B cell (primary cell): ENCODE data around the gene TEDC1. TPM values are rescaled to one million over a fixed set of nuclear protein-coding genes. Genes with fewer than 3 reads are reported as not detected.

Source experiments
- ATAC-seq: fragments of 200-7000 bp; cut with Tn5 transposase; one replicate; pipeline ENCODE4 v1.10.0; 2021; ENCODE audit warnings: low read depth, mild to moderate bottlenecking, moderate number of reproducible peaks, moderate library complexity
- CTCF ChIA-PET: fragments of 350-600 bp; sonication (Branson Sonifier 250); formaldehyde crosslinking; loops from one replicate; lab custom pipeline; 2021; ENCODE audit warnings: antibody characterized with exemption, inconsistent platforms; lab: Charles Lee
- POLR2A ChIA-PET: fragments of 350-600 bp; sonication (Branson Sonifier 250); formaldehyde crosslinking; loops from one replicate; lab custom pipeline; 2021; ENCODE audit warnings: antibody characterized with exemption; lab: Charles Lee
- DNase-seq: peaks from one replicate; pipeline ENCODE4 v3.0.0; 2013
- H2AFZ ChIP-seq: 2 replicates; pipeline ENCODE4 v1.6.1; 2012; ENCODE audit warnings: mild to moderate bottlenecking, low read depth, low read length; ENCODE audit not compliant: insufficient read depth, poor library complexity, severe bottlenecking
- H3K27ac ChIP-seq, 2 donors: 1 replicate in 1 of 2; 2 replicates in 1 of 2; pipeline ENCODE4 v1.5.1; 2012 to 2013; ENCODE audit warnings: low read length in 2 of 2, mild to moderate bottlenecking in 2 of 2, moderate library complexity in 1 of 2
- H3K27me3 ChIP-seq, 4 experiments: fragments of 200-600 bp in 1 of 4; sonication (generic) in 1 of 4; replicated peaks in 1 of 4; 1 replicate in 2 of 4; 2 replicates in 2 of 4; pipeline versions ENCODE4 v1.6.1 to v1.7.0; 2013 to 2016; ENCODE audit warnings: low read length in 3 of 4, mild to moderate bottlenecking in 2 of 4, mixed read lengths in 1 of 4, moderate library complexity in 1 of 4; ENCODE audit not compliant: insufficient read depth in 4 of 4, control insufficient read depth in 3 of 4; ENCODE audit errors: control extremely low read depth in 1 of 4
- H3K36me3 ChIP-seq, 2 experiments: replicated peaks in 1 of 2; 1 replicate in 1 of 2; 2 replicates in 1 of 2; pipeline versions ENCODE4 v1.6.1 to v1.7.1; 2013; ENCODE audit warnings: low read length in 1 of 2; ENCODE audit not compliant: insufficient read depth in 2 of 2, control insufficient read depth in 1 of 2; ENCODE audit errors: control extremely low read depth in 1 of 2, extremely low read depth in 1 of 2
- H3K4me1 ChIP-seq, 2 donors: fragments of 200-600 bp in 1 of 2; sonication (generic) in 1 of 2; 1 replicate in 1 of 2; 2 replicates in 1 of 2; pipeline versions ENCODE4 v1.5.1 to v1.6.1; 2013 to 2017; ENCODE audit warnings: low read length in 2 of 2; ENCODE audit not compliant: control insufficient read depth in 2 of 2, insufficient read depth in 2 of 2
- H3K4me2 ChIP-seq: replicated peaks from 2 replicates; pipeline ENCODE3; 2012; ENCODE audit warnings: mild to moderate bottlenecking, low read depth, low read length; ENCODE audit not compliant: poor library complexity, severe bottlenecking
- H3K4me3 ChIP-seq, 5 experiments: fragments of 200-600 bp in 1 of 5; sonication (generic) in 1 of 5; 1 replicate in 3 of 5; 2 replicates in 2 of 5; pipeline versions ENCODE4 v1.5.1 to v1.7.0; 2011 to 2016; ENCODE audit warnings: low read length in 4 of 5, mild to moderate bottlenecking in 4 of 5, low read depth in 2 of 5, control low read depth in 1 of 5, moderate library complexity in 1 of 5; ENCODE audit not compliant: insufficient read depth in 1 of 5; ENCODE audit errors: control extremely low read depth in 1 of 5, extremely low read depth in 1 of 5
- H3K79me2 ChIP-seq: fragments of 200-600 bp; sonication (generic); one replicate; pipeline ENCODE4 v1.6.0; 2016; ENCODE audit warnings: low read length; ENCODE audit not compliant: control insufficient read depth, insufficient read depth
- H3K9ac ChIP-seq: fragments of 200-600 bp; sonication (generic); 2 replicates; pipeline ENCODE4 v1.6.1; 2017; ENCODE audit warnings: mild to moderate bottlenecking, low read length, moderate library complexity
- H3K9me3 ChIP-seq, 3 donors: one replicate each; pipeline versions ENCODE4 v1.6.1 to v1.7.1; 2013; ENCODE audit warnings: low read length in 2 of 3; ENCODE audit not compliant: control insufficient read depth in 2 of 3, insufficient read depth in 1 of 3; ENCODE audit errors: control extremely low read depth in 1 of 3
- H4K20me1 ChIP-seq: 2 replicates; pipeline ENCODE4 v1.6.0; 2012; ENCODE audit warnings: mild to moderate bottlenecking, low read length; ENCODE audit not compliant: insufficient read depth, control insufficient read depth, poor library complexity, severe bottlenecking
- H3K27ac Mint-ChIP-seq: one replicate; pipeline ENCODE4 v1.8.0; 2021; ENCODE audit warnings: mixed read lengths
- H3K27me3 Mint-ChIP-seq: one replicate; pipeline ENCODE4 v1.8.0; 2021; ENCODE audit warnings: mixed read lengths
- H3K4me1 Mint-ChIP-seq: one replicate; pipeline ENCODE4 v1.8.0; 2021; ENCODE audit warnings: mixed read lengths
- H3K4me3 Mint-ChIP-seq: one replicate; pipeline ENCODE4 v1.8.0; 2021; ENCODE audit warnings: mixed read lengths
- H3K9me3 Mint-ChIP-seq: one replicate; pipeline ENCODE4 v1.8.0; 2022; ENCODE audit warnings: mixed read lengths; ENCODE audit not compliant: insufficient read depth
- EZH2 ChIP-seq: IDR thresholded peaks from 2 replicates; pipeline ENCODE4 v1.6.1; 2012; ENCODE audit warnings: borderline replicate concordance, low read depth, mild to moderate bottlenecking, moderate library complexity, low read length; ENCODE audit not compliant: insufficient read depth, poor library complexity, severe bottlenecking
- WGBS: methylation state at CpG from one replicate; pipeline ENCODE4 v1.1.5; 2013; ENCODE audit warnings: missing lambda C conversion rate; ENCODE audit not compliant: insufficient coverage; 5-methylcytosine and 5-hydroxymethylcytosine counted together
- intact Hi-C: fragments of 100-400 bp; cut with micrococcal nuclease; formaldehyde crosslinking; loops from one replicate; pipeline ENCODE4 v1.10.0; 2022
- polyA plus RNA-seq: library from polyadenylated mRNA; depleted of rRNA; stranded (reverse); fragments of >200 nt; gene quantifications from 2 replicates; pipeline ENCODE4 v1.2.3, GENCODE V29; 2012
- total RNA-seq, 2 donors: library from RNA; stranded (reverse); fragments of 120-200 nt in 1 of 2; gene quantifications; 1 replicate in 1 of 2; 2 replicates in 1 of 2; pipeline versions ENCODE4 v1.2.3 to v1.2.4, GENCODE V29; 2013 to 2022
- TF ChIP-seq, protein P1 (sequence below): fragments of 200-600 bp; IDR thresholded peaks from one replicate; pipeline ENCODE4 v1.8.0; 2022; ENCODE audit warnings: antibody characterized with exemption, mild to moderate bottlenecking

The TEDC1 gene
- total and polyA plus RNA-seq, 2 donors (not counting 1 experiment from before 2014, with no cell fraction given): 19.7 to 22.2 TPM

DNA sequence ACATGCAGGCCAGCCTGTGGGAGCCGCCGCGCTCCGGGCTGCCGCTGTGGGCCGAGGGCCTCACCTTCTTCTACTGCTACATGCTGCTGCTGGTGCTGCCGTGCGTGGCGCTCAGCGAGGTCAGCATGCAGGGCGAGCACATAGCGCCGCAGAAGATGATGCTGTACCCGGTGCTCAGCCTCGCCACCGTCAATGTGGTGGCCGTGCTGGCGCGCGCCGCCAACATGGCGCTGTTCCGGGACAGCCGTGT is 38.2 kb downstream of the TEDC1 start:
- Histone ChIP-seq H3K27ac (no peak overlapping the region), H3K27me3 (peaks cover 0 to 48% (median 9%) of the 10 kb centered on the region in 4 experiments), H3K4me3 (peak overlapping the region in 4 of 5 experiments; percentile 1 to 61 (median 50)), H3K4me2 (peak overlapping the region; percentile 100), H4K20me1 (peaks cover 14% of the 10 kb centered on the region), H3K9me3 (peaks cover 0 to 21% (median 0%) of the 10 kb centered on the region in 3 donors), H3K36me3 (no peaks in the 10 kb centered on the region), H3K9ac (peak overlapping the region; percentile 76), H3K79me2 (no peaks in the 10 kb centered on the region), H2AFZ (peak overlapping the region; percentile 93), H3K4me1 (peaks cover 64 to 71% of the 10 kb centered on the region in 2 donors)
- no peaks in the 10 kb centered on the region for H3K9me3 Mint-ChIP-seq
- intact Hi-C loops: loop anchor here (2.0 to 5.0 kb wide), 3 partner anchors 80 to 438 kb away; no protein-coding TSS in a partner anchor
- peak overlapping the region; percentile 78 for H3K27ac Mint-ChIP-seq
- peak overlapping the region; percentile 87 for H3K4me3 Mint-ChIP-seq
- ChIA-PET CTCF (interaction anchor here (1.4 to 2.4 kb wide), 4 partner anchors 39 to 158 kb away, joined by 4 to 16 read pairs (median 10); no protein-coding TSS in a partner anchor), POLR2A (no interaction called here)
- TF ChIP-seq, protein P1, sequence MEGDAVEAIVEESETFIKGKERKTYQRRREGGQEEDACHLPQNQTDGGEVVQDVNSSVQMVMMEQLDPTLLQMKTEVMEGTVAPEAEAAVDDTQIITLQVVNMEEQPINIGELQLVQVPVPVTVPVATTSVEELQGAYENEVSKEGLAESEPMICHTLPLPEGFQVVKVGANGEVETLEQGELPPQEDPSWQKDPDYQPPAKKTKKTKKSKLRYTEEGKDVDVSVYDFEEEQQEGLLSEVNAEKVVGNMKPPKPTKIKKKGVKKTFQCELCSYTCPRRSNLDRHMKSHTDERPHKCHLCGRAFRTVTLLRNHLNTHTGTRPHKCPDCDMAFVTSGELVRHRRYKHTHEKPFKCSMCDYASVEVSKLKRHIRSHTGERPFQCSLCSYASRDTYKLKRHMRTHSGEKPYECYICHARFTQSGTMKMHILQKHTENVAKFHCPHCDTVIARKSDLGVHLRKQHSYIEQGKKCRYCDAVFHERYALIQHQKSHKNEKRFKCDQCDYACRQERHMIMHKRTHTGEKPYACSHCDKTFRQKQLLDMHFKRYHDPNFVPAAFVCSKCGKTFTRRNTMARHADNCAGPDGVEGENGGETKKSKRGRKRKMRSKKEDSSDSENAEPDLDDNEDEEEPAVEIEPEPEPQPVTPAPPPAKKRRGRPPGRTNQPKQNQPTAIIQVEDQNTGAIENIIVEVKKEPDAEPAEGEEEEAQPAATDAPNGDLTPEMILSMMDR: no peak
- TF ChIP-seq EZH2: no peak
- H3K27me3 Mint-ChIP-seq: no peaks in the 10 kb centered on the region
- DNase-seq (no peak), ATAC-seq (no peak)
- peaks cover 61% of the 10 kb centered on the region for H3K4me1 Mint-ChIP-seq
- WGBS: 32% methylated on average over 24 of the region's 24 CpGs

DNA sequence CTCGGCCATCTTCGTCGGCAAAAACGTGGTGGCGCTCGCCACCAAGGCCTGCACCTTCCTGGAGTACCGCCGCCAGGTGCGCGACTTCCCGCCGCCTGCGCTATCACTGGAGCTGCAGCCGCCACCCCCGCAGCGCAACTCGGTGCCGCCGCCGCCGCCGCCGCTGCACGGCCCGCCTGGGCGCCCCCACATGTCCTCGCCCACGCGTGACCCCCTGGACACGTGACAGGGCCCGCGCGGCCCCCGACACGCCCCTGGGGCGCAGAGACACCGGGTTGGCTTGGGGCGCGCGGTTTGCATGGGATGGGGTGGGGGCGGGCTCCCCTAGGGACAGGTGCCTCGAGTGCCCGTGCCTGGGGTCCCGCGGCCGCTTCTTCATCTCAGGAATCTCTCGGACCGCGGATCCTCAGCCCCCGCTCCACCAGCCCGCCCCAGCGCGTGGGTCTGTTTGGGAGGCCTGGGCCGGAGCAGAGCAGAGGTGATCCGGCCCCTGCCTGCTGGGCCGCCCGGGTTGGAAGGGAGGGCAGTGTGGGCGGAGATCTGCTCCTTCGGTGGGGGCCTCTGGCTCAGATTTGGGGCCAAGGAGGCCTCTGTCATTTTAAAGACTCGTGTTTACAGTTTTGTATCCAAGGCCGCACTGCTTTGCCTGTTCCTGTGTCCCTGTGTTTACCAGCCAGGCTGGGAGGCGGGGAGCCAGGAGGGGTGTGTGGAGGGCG is 38.7 kb downstream of the TEDC1 start:
- POLR2A ChIA-PET: no interaction called here
- ATAC-seq (no peak), DNase-seq (peak; percentile 78)
- WGBS: 45% methylated on average over 62 of the region's 63 CpGs
- CTCF ChIA-PET: interaction anchor here (1.4 to 4.2 kb wide), 6 partner anchors 39 to 159 kb away, joined by 4 to 52 read pairs (median 14); partner anchors contain the start of gene TEDC1
- Histone ChIP-seq H3K36me3 (no peaks in the 10 kb centered on the region), H3K4me1 (peaks cover 64 to 71% of the 10 kb centered on the region in 2 donors), H3K9ac (peak overlapping the region; percentile 76), H4K20me1 (peaks cover 14% of the 10 kb centered on the region), H2AFZ (peak overlapping the region; percentile 93), H3K4me2 (peak overlapping the region; percentile 100), H3K27me3 (peaks cover 0 to 48% (median 9%) of the 10 kb centered on the region in 4 experiments), H3K9me3 (peaks cover 0 to 21% (median 0%) of the 10 kb centered on the region in 3 donors), H3K27ac (no peak overlapping the region), H3K4me3 (peak overlapping the region in 4 of 5 experiments; percentile 1 to 61 (median 50)), H3K79me2 (no peaks in the 10 kb centered on the region)
- H3K9me3 Mint-ChIP-seq: no peaks in the 10 kb centered on the region
- no peaks in the 10 kb centered on the region for H3K27me3 Mint-ChIP-seq
- H3K4me1 Mint-ChIP-seq: peaks cover 59% of the 10 kb centered on the region
- H3K4me3 Mint-ChIP-seq: peak overlapping the region; percentile 87
- TF ChIP-seq, protein P1: no peak
- no peak for TF ChIP-seq EZH2
- intact Hi-C loops: loop anchor here (2.0 to 10.0 kb wide), 4 partner anchors 81 to 885 kb away; no protein-coding TSS in a partner anchor
- H3K27ac Mint-ChIP-seq: peak overlapping the region; percentile 78
